ENCODE data around the gene GRM4.

The GRM4 gene

DNA sequence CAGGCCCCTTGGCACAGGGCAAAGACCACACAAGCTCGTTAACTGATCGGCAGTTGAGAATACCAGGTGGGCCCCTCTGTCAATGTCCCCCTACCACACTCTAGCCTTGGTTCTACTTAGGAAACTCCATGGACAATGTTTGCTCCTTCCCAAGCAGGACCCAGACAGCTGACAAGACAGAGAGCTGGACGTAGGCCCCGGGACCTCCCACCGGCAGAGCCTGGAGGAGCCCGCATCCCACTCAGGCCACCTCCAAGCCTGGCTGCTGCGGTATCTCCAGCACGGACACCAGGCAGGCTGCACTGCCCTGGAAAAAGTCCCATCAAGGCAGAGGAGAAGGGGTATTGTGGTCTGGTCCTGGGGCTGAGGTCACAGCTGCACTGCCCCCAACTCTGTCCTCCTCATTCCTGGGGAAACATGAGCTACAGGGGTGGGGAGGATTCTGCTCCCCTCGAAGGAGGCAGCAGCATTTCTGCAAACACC lies 6.2 kb upstream of the GRM4 start:
- Histone ChIP-seq H3K14ac (ENCODE audit: low read length in 2 of 2) (no peak overlapping the region), H3K4ac (ENCODE audit: low read depth in 1 of 2, low read length in 2 of 2) (no peak overlapping the region), H4K8ac (ENCODE audit: low read length) (no peak overlapping the region), H2AFZ (ENCODE audit: low read depth, low read length) (no peak overlapping the region), H2BK5ac (ENCODE audit: low read depth, low read length, poor library complexity, severe bottlenecking) (no peak overlapping the region), H3K23ac (ENCODE audit: low read length in 2 of 2) (no peak overlapping the region), H3K4me1 (ENCODE audit: control insufficient read depth, insufficient read depth, low read depth, low read length) (peaks cover 13% of the 10 kb centered on the region), H3K4me2 (ENCODE audit: low read length, poor library complexity, severe bottlenecking) (no peak overlapping the region), H2BK120ac (ENCODE audit: low read depth, low read length) (no peak overlapping the region), H3K4me3 (ENCODE audit: insufficient read depth in 1 of 2, low read depth in 1 of 2, low read length in 2 of 2) (no peak overlapping the region), H3K9ac (ENCODE audit: low read length) (no peak overlapping the region), H3K27ac (ENCODE audit: low read length, poor library complexity, severe bottlenecking) (no peak overlapping the region), H3K9me3 (ENCODE audit: control insufficient read depth, low read length) (no peaks in the 10 kb centered on the region), H2BK12ac (ENCODE audit: low read length in 2 of 2) (no peak overlapping the region), H3K79me1 (replicated peaks; ENCODE audit: low read length, poor library complexity, severe bottlenecking) (no peaks in the 10 kb centered on the region), H3K18ac (ENCODE audit: low read depth in 1 of 2, low read length in 2 of 2) (no peak overlapping the region), H3K36me3 (ENCODE audit: control insufficient read depth in 1 of 2, insufficient read depth in 2 of 2, low read depth in 1 of 2, low read length in 2 of 2) (no peaks in the 10 kb centered on the region), H3K27me3 (ENCODE audit: control insufficient read depth in 1 of 2, insufficient read depth in 1 of 2, low read length in 2 of 2) (peaks cover 88 to 94% of the 10 kb centered on the region in 2 experiments), H2BK15ac (ENCODE audit: low read depth, poor library complexity, severe bottlenecking) (no peak overlapping the region), H4K91ac (ENCODE audit: low read length) (no peak overlapping the region), H2AK5ac (ENCODE audit: low read length, severe bottlenecking) (no peak overlapping the region)
- WGBS = 68% methylated on average over 9 of the region's 9 CpGs
- no peak for DNase-seq

DNA sequence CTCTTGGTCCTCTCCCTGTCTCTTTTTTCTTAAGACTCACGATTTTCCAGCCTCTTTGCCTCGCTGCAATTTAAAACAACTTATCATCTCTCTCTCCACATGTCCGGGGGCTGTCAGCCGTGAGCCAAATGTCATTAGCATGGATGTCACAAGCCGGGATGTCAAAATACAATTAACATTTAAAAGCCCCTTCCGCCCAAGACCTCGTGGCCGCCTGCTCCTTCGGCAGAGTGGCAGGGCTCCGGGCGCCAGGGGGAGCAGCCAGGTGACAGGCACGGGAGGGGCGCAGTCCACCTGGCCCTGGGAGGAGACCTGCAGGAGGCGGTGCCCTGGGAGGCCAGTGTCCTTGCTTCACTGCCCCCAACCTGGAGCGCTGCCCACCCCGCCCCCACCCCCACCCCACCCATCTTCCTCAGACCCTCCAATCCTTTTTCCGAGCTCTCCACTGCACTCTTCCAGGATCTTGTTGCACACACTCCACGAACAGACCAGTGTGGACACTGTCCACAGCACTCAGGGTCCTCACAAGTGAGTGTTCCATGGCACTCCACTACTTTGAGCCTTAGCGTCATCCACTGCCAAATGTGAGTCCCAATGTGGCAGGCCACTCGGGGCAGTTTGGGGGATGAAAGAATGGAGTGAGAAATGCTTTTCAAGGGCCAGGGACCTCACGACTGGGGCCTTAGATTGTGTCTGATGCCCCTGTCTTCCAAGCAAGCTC lies 5.6 kb upstream of the GRM4 start:
- Histone ChIP-seq H4K8ac (ENCODE audit: low read length) (no peak overlapping the region), H2AFZ (ENCODE audit: low read depth, low read length) (no peak overlapping the region), H2BK15ac (ENCODE audit: low read depth, poor library complexity, severe bottlenecking) (no peak overlapping the region), H3K36me3 (ENCODE audit: control insufficient read depth in 1 of 2, insufficient read depth in 2 of 2, low read depth in 1 of 2, low read length in 2 of 2) (no peaks in the 10 kb centered on the region), H2BK12ac (ENCODE audit: low read length in 2 of 2) (no peak overlapping the region), H3K23ac (ENCODE audit: low read length in 2 of 2) (no peak overlapping the region), H3K9me3 (ENCODE audit: control insufficient read depth, low read length) (no peaks in the 10 kb centered on the region), H3K9ac (ENCODE audit: low read length) (no peak overlapping the region), H2BK5ac (ENCODE audit: low read depth, low read length, poor library complexity, severe bottlenecking) (no peak overlapping the region), H3K27ac (ENCODE audit: low read length, poor library complexity, severe bottlenecking) (no peak overlapping the region), H3K27me3 (ENCODE audit: control insufficient read depth in 1 of 2, insufficient read depth in 1 of 2, low read length in 2 of 2) (peaks cover 89 to 94% of the 10 kb centered on the region in 2 experiments), H2BK120ac (ENCODE audit: low read depth, low read length) (no peak overlapping the region), H3K4me3 (ENCODE audit: insufficient read depth in 1 of 2, low read depth in 1 of 2, low read length in 2 of 2) (no peak overlapping the region), H4K91ac (ENCODE audit: low read length) (no peak overlapping the region), H3K4me2 (ENCODE audit: low read length, poor library complexity, severe bottlenecking) (no peak overlapping the region), H3K4me1 (ENCODE audit: control insufficient read depth, insufficient read depth, low read depth, low read length) (peaks cover 13% of the 10 kb centered on the region), H3K14ac (ENCODE audit: low read length in 2 of 2) (no peak overlapping the region), H3K18ac (ENCODE audit: low read depth in 1 of 2, low read length in 2 of 2) (no peak overlapping the region), H3K79me1 (replicated peaks; ENCODE audit: low read length, poor library complexity, severe bottlenecking) (no peaks in the 10 kb centered on the region), H3K4ac (ENCODE audit: low read depth in 1 of 2, low read length in 2 of 2) (no peak overlapping the region), H2AK5ac (ENCODE audit: low read length, severe bottlenecking) (no peak overlapping the region)
- DNase-seq = no peak
- WGBS = 20% methylated on average over 21 of the region's 21 CpGs

- no peak overlapping the region for H4K8ac ChIP-seq (ENCODE audit: low read length)
- no peak overlapping the region for H3K9ac ChIP-seq (ENCODE audit: low read length)
- WGBS = 43% methylated on average over 7 of the region's 8 CpGs
Measured at GRCh38 chr6:34150766-34151165, 4.9 kb upstream of the GRM4 start.

GRCh38 chr6:34149831-34150400 lies 4.0 kb upstream of the GRM4 start:
- Histone ChIP-seq H2BK5ac (ENCODE audit: low read depth, low read length, poor library complexity, severe bottlenecking) (no peak overlapping the region), H3K27ac (ENCODE audit: low read length, poor library complexity, severe bottlenecking) (no peak overlapping the region), H3K18ac (ENCODE audit: low read depth in 1 of 2, low read length in 2 of 2) (no peak overlapping the region), H3K36me3 (ENCODE audit: control insufficient read depth in 1 of 2, insufficient read depth in 2 of 2, low read depth in 1 of 2, low read length in 2 of 2) (no peaks in the 10 kb centered on the region), H3K23ac (ENCODE audit: low read length in 2 of 2) (no peak overlapping the region), H3K9ac (ENCODE audit: low read length) (no peak overlapping the region), H2BK12ac (ENCODE audit: low read length in 2 of 2) (no peak overlapping the region), H3K9me3 (ENCODE audit: control insufficient read depth, low read length) (no peaks in the 10 kb centered on the region), H3K14ac (ENCODE audit: low read length in 2 of 2) (no peak overlapping the region), H2BK120ac (ENCODE audit: low read depth, low read length) (no peak overlapping the region), H3K4me1 (ENCODE audit: control insufficient read depth, insufficient read depth, low read depth, low read length) (peaks cover 21% of the 10 kb centered on the region), H3K4me2 (ENCODE audit: low read length, poor library complexity, severe bottlenecking) (no peak overlapping the region), H4K8ac (ENCODE audit: low read length) (no peak overlapping the region), H4K91ac (ENCODE audit: low read length) (no peak overlapping the region), H3K27me3 (ENCODE audit: control insufficient read depth in 1 of 2, insufficient read depth in 1 of 2, low read length in 2 of 2) (peaks cover 82 to 89% of the 10 kb centered on the region in 2 experiments), H3K79me1 (replicated peaks; ENCODE audit: low read length, poor library complexity, severe bottlenecking) (no peaks in the 10 kb centered on the region), H3K4me3 (ENCODE audit: insufficient read depth in 1 of 2, low read depth in 1 of 2, low read length in 2 of 2) (no peak overlapping the region), H3K4ac (ENCODE audit: low read depth in 1 of 2, low read length in 2 of 2) (no peak overlapping the region), H2BK15ac (ENCODE audit: low read depth, poor library complexity, severe bottlenecking) (no peak overlapping the region), H2AFZ (ENCODE audit: low read depth, low read length) (no peak overlapping the region), H2AK5ac (ENCODE audit: low read length, severe bottlenecking) (no peak overlapping the region)
- WGBS = 79% methylated on average over 4 of the region's 4 CpGs
- DNase-seq = no peak

More at GRCh38 chr6:34150766-34151165, 4.9 kb upstream of the GRM4 start:
- Histone ChIP-seq H2BK5ac (ENCODE audit: low read depth, low read length, poor library complexity, severe bottlenecking) (no peak overlapping the region), H2BK15ac (ENCODE audit: low read depth, poor library complexity, severe bottlenecking) (no peak overlapping the region), H3K18ac (ENCODE audit: low read depth in 1 of 2, low read length in 2 of 2) (no peak overlapping the region), H2AFZ (ENCODE audit: low read depth, low read length) (no peak overlapping the region), H2AK5ac (ENCODE audit: low read length, severe bottlenecking) (no peak overlapping the region), H3K27ac (ENCODE audit: low read length, poor library complexity, severe bottlenecking) (no peak overlapping the region), H3K36me3 (ENCODE audit: control insufficient read depth in 1 of 2, insufficient read depth in 2 of 2, low read depth in 1 of 2, low read length in 2 of 2) (no peaks in the 10 kb centered on the region), H3K4me2 (ENCODE audit: low read length, poor library complexity, severe bottlenecking) (no peak overlapping the region), H3K9me3 (ENCODE audit: control insufficient read depth, low read length) (no peaks in the 10 kb centered on the region), H3K4ac (ENCODE audit: low read depth in 1 of 2, low read length in 2 of 2) (no peak overlapping the region), H3K4me3 (ENCODE audit: insufficient read depth in 1 of 2, low read depth in 1 of 2, low read length in 2 of 2) (no peak overlapping the region), H3K79me1 (replicated peaks; ENCODE audit: low read length, poor library complexity, severe bottlenecking) (no peaks in the 10 kb centered on the region), H3K14ac (ENCODE audit: low read length in 2 of 2) (no peak overlapping the region), H2BK120ac (ENCODE audit: low read depth, low read length) (no peak overlapping the region), H2BK12ac (ENCODE audit: low read length in 2 of 2) (no peak overlapping the region), H3K4me1 (ENCODE audit: control insufficient read depth, insufficient read depth, low read depth, low read length) (peaks cover 15% of the 10 kb centered on the region), H3K27me3 (ENCODE audit: control insufficient read depth in 1 of 2, insufficient read depth in 1 of 2, low read length in 2 of 2) (peaks cover 89 to 94% of the 10 kb centered on the region in 2 experiments), H4K91ac (ENCODE audit: low read length) (no peak overlapping the region), H3K23ac (ENCODE audit: low read length in 2 of 2) (no peak overlapping the region)
- DNase-seq = no peak

Data from mesenchymal stem cell (in vitro differentiated cells and primary cell).